Lower leg skin (tissue), 3 donors: ENCODE measurements around the gene NPAT.

Experiments used
- CTCF ChIP-seq, 3 donors: fragments of 450-650 bp; IDR thresholded peaks; one replicate each; pipeline ENCODE4 v1.5.1; 2016; ENCODE audit warnings: antibody characterized with exemption in 3 of 3, mild to moderate bottlenecking in 3 of 3, moderate library complexity in 2 of 3
- POLR2A ChIP-seq, 2 donors: fragments of 450-650 bp; IDR thresholded peaks; one replicate each; pipeline ENCODE4 v1.6.1; 2016 to 2017; ENCODE audit warnings: antibody characterized with exemption in 2 of 2, mild to moderate bottlenecking in 1 of 2, moderate library complexity in 1 of 2

GRCh38 chr11:108246885-108247284, 24.4 kb upstream of the NPAT start:
- no peak for TF ChIP-seq CTCF (IDR thresholded peaks at IDR 0.05)
- TF ChIP-seq POLR2A (IDR thresholded peaks at IDR 0.05) = no peak
